OCI-LY7 (cell line): ENCODE measurements around the gene FN3K. TPM values are rescaled to one million over a fixed set of nuclear protein-coding genes. Genes with fewer than 3 reads are reported as not detected.

ENCODE experiments used
- BruUV-seq: library from RNA; stranded (reverse); fragments of 400-500 nt; replicated peaks from 2 replicates; lab custom pipeline; 2021; lab: Mats Ljungman, UMichigan
- CTCF ChIA-PET: fragments of 300-600 bp; sonication (Branson Sonifier 250); formaldehyde crosslinking; loops from one replicate; lab custom pipeline; 2022; ENCODE audit warnings: antibody characterized with exemption; ENCODE audit not compliant: unreplicated experiment; lab: Charles Lee
- POLR2A ChIA-PET: fragments of 300-600 bp; sonication (Branson Sonifier 250); formaldehyde crosslinking; loops from one replicate; lab custom pipeline; 2022; ENCODE audit warnings: antibody characterized with exemption; lab: Charles Lee
- DNase-seq: peaks from one replicate; pipeline ENCODE4 v3.0.0-alpha.2; 2015; ENCODE audit warnings: low spot score
- H2AFZ ChIP-seq: fragments of 200-600 bp; sonication (generic), shearing (Covaris generic); 2 replicates; pipeline ENCODE4 v1.6.1; 2014; ENCODE audit warnings: mild to moderate bottlenecking, antibody characterized with exemption, low read length, moderate library complexity
- H3K27ac ChIP-seq: fragments of 200-600 bp; sonication (generic); 2 replicates; pipeline ENCODE4 v1.5.1; 2014; ENCODE audit warnings: mixed run types, low read depth, mild to moderate bottlenecking, moderate library complexity, low read length, inconsistent platforms; ENCODE audit not compliant: poor library complexity, severe bottlenecking
- H3K36me3 ChIP-seq: fragments of 200-600 bp; sonication (generic); 2 replicates; pipeline ENCODE4 v1.6.1; 2014; ENCODE audit warnings: mild to moderate bottlenecking, antibody characterized with exemption, low read length, moderate library complexity, mixed read lengths; ENCODE audit not compliant: insufficient read depth
- H3K4me1 ChIP-seq: fragments of 200-600 bp; sonication (generic); 2 replicates; pipeline ENCODE4 v1.5.1; 2014; ENCODE audit warnings: mild to moderate bottlenecking, low read length; ENCODE audit not compliant: insufficient read depth, poor library complexity, severe bottlenecking
- H3K4me2 ChIP-seq: fragments of 200-600 bp; sonication (generic); 2 replicates; pipeline ENCODE4 v1.6.1; 2014; ENCODE audit warnings: mild to moderate bottlenecking, low read length
- H3K4me3 ChIP-seq: fragments of 200-600 bp; sonication (generic); 2 replicates; pipeline ENCODE4 v1.5.1; 2014; ENCODE audit warnings: mild to moderate bottlenecking, low read depth, low read length; ENCODE audit not compliant: poor library complexity, severe bottlenecking
- H3K79me2 ChIP-seq: fragments of 200-600 bp; sonication (generic); 2 replicates; pipeline ENCODE4 v1.6.1; 2016; ENCODE audit warnings: low read depth, mild to moderate bottlenecking, low read length, moderate library complexity, mixed read lengths; ENCODE audit not compliant: insufficient read depth
- H3K9me2 ChIP-seq: fragments of 200-600 bp; sonication (generic); 2 replicates; pipeline ENCODE4 v1.6.1; 2016; ENCODE audit warnings: mild to moderate bottlenecking, low read length, mixed read lengths; ENCODE audit not compliant: insufficient read depth
- H3K9me3 ChIP-seq: fragments of 200-600 bp; sonication (generic); 2 replicates; pipeline ENCODE4 v1.6.1; 2014; ENCODE audit warnings: mild to moderate bottlenecking, mixed run types, low read length, mixed read lengths
- H4K20me1 ChIP-seq: fragments of 200-600 bp; sonication (generic); 2 replicates; pipeline ENCODE4 v1.6.1; 2014; ENCODE audit warnings: mild to moderate bottlenecking, antibody characterized with exemption, low read length, moderate library complexity, mixed read lengths; ENCODE audit not compliant: insufficient read depth
- CTCF ChIP-seq: fragments of 200-600 bp; sonication (generic); conservative IDR thresholded peaks from 2 replicates; pipeline ENCODE4 v1.5.1; 2014; ENCODE audit warnings: mild to moderate bottlenecking, antibody characterized with exemption, low read length, moderate library complexity, mixed read lengths
- EZH2phosphoT487 ChIP-seq: fragments of 200-600 bp; sonication (generic); IDR thresholded peaks from 2 replicates; pipeline ENCODE4 v1.6.1; 2018; ENCODE audit warnings: low read depth, borderline replicate concordance, mild to moderate bottlenecking, mixed run types, antibody characterized with exemption, low read length, moderate library complexity, mixed read lengths
- intact Hi-C: fragments of 100-400 bp; cut with micrococcal nuclease; formaldehyde crosslinking; loops from one replicate; pipeline ENCODE4 v1.10.0; 2022; ENCODE audit not compliant: unreplicated experiment
- total RNA-seq, 2 experiments: library from RNA; depleted of rRNA in 1 of 2; stranded (reverse); fragments of >200 nt in 1 of 2; shearing (Covaris generic) in 1 of 2; gene quantifications; 2 replicates each; pipeline ENCODE4 v1.2.3, GENCODE V29; 2014 to 2022

FN3K gene
- total RNA-seq, 2 experiments from 2014 or later, result 3.8 to 32.3 TPM

GRCh38 chr17:82698065-82698973 lies 37.1 kb upstream of the FN3K start, which contains the start of gene RAB40B:
Gene RAB40B (minus strand): TSS chr17:82698698. CDS start chr17:82698596, 102 bp downstream.
- Histone ChIP-seq H3K4me2 (peak within 1 kb of the TSS; percentile 77), H3K9me2 (no peaks in the 10 kb centered on the region), H3K4me3 (peak within 1 kb of the TSS; percentile 71), H3K79me2 (no peaks in the 10 kb centered on the region), H3K9me3 (peaks cover 18% of the 10 kb centered on the region), H4K20me1 (no peaks in the 10 kb centered on the region), H3K4me1 (peaks cover 7% of the 10 kb centered on the region), H3K27ac (no peak within 1 kb of the TSS), H2AFZ (no peak within 1 kb of the TSS), H3K36me3 (no peaks in the 10 kb centered on the region; the same call in 1 of the 2 replicates)
- CTCF ChIA-PET, result no interaction called here
- intact Hi-C loops, result loop anchor here (1.0 kb wide), 1 partner anchor 10 kb away; no protein-coding TSS in a partner anchor
- DNase-seq, result peak; percentile 100
- BruUV-seq, result no TSS peak
- POLR2A ChIA-PET, result interaction anchor here (0.7 kb wide), 1 partner anchor 296 kb away, joined by 7 read pairs; no protein-coding TSS in a partner anchor
- TF ChIP-seq CTCF, result no peak
- no peak for TF ChIP-seq EZH2phosphoT487

- Histone ChIP-seq H3K9me3 (peaks cover 17% of the 10 kb centered on the region), H3K27ac (no peak overlapping the region), H3K4me2 (peak overlapping the region; percentile 77), H3K4me1 (peaks cover 7% of the 10 kb centered on the region), H3K79me2 (no peaks in the 10 kb centered on the region), H3K4me3 (peak overlapping the region; percentile 68), H3K36me3 (no peaks in the 10 kb centered on the region; the same call in 1 of the 2 replicates), H3K9me2 (no peaks in the 10 kb centered on the region), H2AFZ (no peak overlapping the region), H4K20me1 (no peaks in the 10 kb centered on the region)
- ChIA-PET POLR2A (interaction anchor here (0.7 kb wide), 1 partner anchor 297 kb away, joined by 7 read pairs; no protein-coding TSS in a partner anchor), CTCF (no interaction called here)
- no TSS peak for BruUV-seq
- intact Hi-C loops, result loop anchor here (1.0 kb wide), 1 partner anchor 9 kb away; no protein-coding TSS in a partner anchor
- DNase-seq, result no peak
- TF ChIP-seq EZH2phosphoT487, result no peak
These were observed 36.4 kb upstream of the FN3K start for GRCh38 chr17:82698974-82699442.

- ChIA-PET POLR2A (no interaction called here), CTCF (no interaction called here)
- BruUV-seq, result no TSS peak
- Histone ChIP-seq H3K9me3 (peaks cover 11% of the 10 kb centered on the region), H3K27ac (no peak overlapping the region), H3K36me3 (no peaks in the 10 kb centered on the region; the same call in 1 of the 2 replicates), H2AFZ (no peak overlapping the region), H3K79me2 (no peaks in the 10 kb centered on the region), H3K9me2 (no peaks in the 10 kb centered on the region), H4K20me1 (no peaks in the 10 kb centered on the region), H3K4me3 (no peak overlapping the region), H3K4me1 (peaks cover 7% of the 10 kb centered on the region), H3K4me2 (no peak overlapping the region)
- intact Hi-C loops, result no loop called here
- no peak for DNase-seq
- no peak for TF ChIP-seq EZH2phosphoT487
- TF ChIP-seq CTCF, result no peak
These were observed 35.9 kb upstream of the FN3K start for GRCh38 chr17:82699551-82699950.
